K562 (cell line): ENCODE measurements around the gene PPAT. TPM values are rescaled to one million over a fixed set of nuclear protein-coding genes. Genes with fewer than 3 reads are reported as not detected.

ENCODE experiments used
- FOXK2 ChIP-seq, 2 experiments: fragments of 450-650 bp; IDR thresholded peaks in 1 of 2; conservative IDR thresholded peaks in 1 of 2; 2 replicates each; pipeline ENCODE4 v1.6.1; 2016; ENCODE audit warnings: low read depth in 2 of 2, mild to moderate bottlenecking in 1 of 2
- HNRNPH1 ChIP-seq: fragments of 200-400 bp; formaldehyde crosslinking; optimal IDR thresholded peaks from 2 replicates; pipeline ENCODE3; 2017; ENCODE audit warnings: low read depth, mild to moderate bottlenecking, low read length, moderate library complexity
- MTA3 ChIP-seq: fragments of 450-650 bp; formaldehyde crosslinking; IDR thresholded peaks from 2 replicates; pipeline ENCODE4 v1.6.1; 2017; ENCODE audit warnings: mild to moderate bottlenecking, borderline replicate concordance
- NKRF ChIP-seq: fragments of 450-650 bp; IDR thresholded peaks from 2 replicates; pipeline ENCODE4 v1.6.1; 2016; ENCODE audit warnings: borderline replicate concordance
- SAP30 ChIP-seq: fragments of 200-600 bp; sonication (generic); IDR thresholded peaks from 2 replicates; pipeline ENCODE4 v1.6.1; 2012; ENCODE audit warnings: borderline replicate concordance, low read depth, mild to moderate bottlenecking, moderate library complexity, low read length, control low read depth, inconsistent platforms; ENCODE audit not compliant: insufficient read depth, poor library complexity, severe bottlenecking
- ZFP91 ChIP-seq: sonication (generic); formaldehyde crosslinking; IDR thresholded peaks from 2 replicates; pipeline ENCODE4 v1.8.0; 2022; ENCODE audit warnings: mild to moderate bottlenecking, missing genetic modification reagents
- polyA plus RNA-seq, 8 experiments: library from polyadenylated mRNA; depleted of rRNA in 4 of 8; stranded (reverse) in 5 of 8; unstranded in 3 of 8; fragments of >200 nt; fragmentation: Nextera tagmentation in 2 of 8; fragmentation: Illumina TruSeq in 1 of 8; extraction: Ambion mirVana in 2 of 8; extraction: Trizol in 1 of 8; gene quantifications; 2 replicates each; pipeline versions ENCODE4 v1.2.1 to v1.2.3, GENCODE V29; 2011 to 2014; ENCODE audit warnings: inconsistent platforms in 1 of 8, missing spikeins in 1 of 8
- total RNA-seq, 7 experiments: library from RNA; depleted of rRNA in 6 of 7; stranded (reverse); fragments of >200 nt in 6 of 7; fragmentation: Illumina TruSeq in 2 of 7; extraction: Trizol in 2 of 7; gene quantifications; 2 replicates each; pipeline versions ENCODE4 v1.2.1 to v1.2.3, GENCODE V29; 2011 to 2021; ENCODE audit warnings: low replicate concordance in 1 of 7

The PPAT gene
- total and polyA plus RNA-seq, 9 of the 15 experiments (the other 6 are each of a cell fraction or from before 2014, with no cell fraction given) = 36.2 to 75.8 (median 55.5) TPM

- TF ChIP-seq FOXK2 (conservative IDR thresholded peaks at IDR 0.05 in 1 of 2, IDR thresholded peaks at IDR 0.05 in 1 of 2; ENCODE audit: low read depth in 2 of 2) (no peak), HNRNPH1 (no peak), ZFP91 (CRISPR knock-in tag) (peak; percentile 79; the same call in 1 of the 2 replicates), MTA3 (no peak), NKRF (peak; percentile 68; the same call in 1 of the 2 replicates), SAP30 (peak; percentile 83)
These were observed 32.6 kb upstream of the PPAT start (continued) for GRCh38 chr4:56468097-56468422.
